Neural cell (in vitro differentiated cells): ENCODE results near the gene MVD.

Experiments
- EZH2 ChIP-seq: fragments of 200-600, 300-800 bp; shearing (Covaris generic), sonication (generic); IDR thresholded peaks from 2 replicates; pipeline ENCODE4 v1.6.1; 2014; ENCODE audit warnings: antibody characterized with exemption, low read length, borderline replicate concordance, mild to moderate bottlenecking; ENCODE audit not compliant: insufficient read depth, poor library complexity, severe bottlenecking
- POLR2AphosphoS5 ChIP-seq: IDR thresholded peaks from 2 replicates; pipeline ENCODE4 v1.6.1; 2012
- TAF1 ChIP-seq: IDR thresholded peaks from 2 replicates; pipeline ENCODE4 v1.6.1; 2012; ENCODE audit warnings: low read depth
- TF ChIP-seq, protein P1 (sequence below): fragments of 450-650 bp; IDR thresholded peaks from 2 replicates; pipeline ENCODE4 v1.5.1; 2014; ENCODE audit warnings: antibody characterized with exemption, mild to moderate bottlenecking, moderate library complexity; ENCODE audit not compliant: poor library complexity, severe bottlenecking

DNA sequence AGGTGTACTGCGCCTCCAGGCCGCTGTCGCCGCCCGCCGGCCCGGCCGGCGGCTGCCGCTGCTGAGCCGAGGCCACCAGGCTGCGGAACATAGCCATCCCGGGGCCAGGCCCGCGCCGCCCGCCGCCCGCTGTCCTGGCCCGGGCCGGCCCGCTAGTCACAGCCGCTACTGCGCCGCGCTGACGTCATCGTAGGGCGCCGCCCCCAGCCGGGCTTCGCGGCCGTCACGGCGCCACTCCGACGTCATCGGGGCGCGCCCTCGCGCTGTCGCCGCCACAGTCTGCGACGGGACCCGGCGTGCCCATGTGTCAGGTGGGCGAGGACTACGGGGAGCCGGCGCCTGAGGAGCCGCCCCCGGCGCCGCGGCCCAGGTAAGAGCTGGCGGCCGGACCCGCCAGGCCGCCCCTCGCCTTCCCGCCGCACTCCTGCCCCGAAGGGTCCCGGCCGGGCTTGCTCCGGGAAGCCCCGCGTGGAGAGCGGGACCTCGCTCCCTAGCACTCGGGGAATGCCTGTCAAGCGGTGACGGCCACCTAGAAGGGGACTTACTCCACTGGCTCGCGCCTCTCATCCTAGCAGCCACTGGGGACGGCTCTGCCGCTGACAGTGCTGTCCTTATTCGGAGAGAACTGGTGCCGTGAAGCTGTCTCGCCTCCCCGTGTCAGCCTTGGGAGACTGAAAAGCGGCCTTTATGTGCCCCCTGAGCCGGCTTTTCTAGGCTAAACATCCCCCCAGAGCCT, 43.5 kb upstream of the MVD start, which contains the start of the genes CTU2 and RNF166:
- TF ChIP-seq, protein P1, sequence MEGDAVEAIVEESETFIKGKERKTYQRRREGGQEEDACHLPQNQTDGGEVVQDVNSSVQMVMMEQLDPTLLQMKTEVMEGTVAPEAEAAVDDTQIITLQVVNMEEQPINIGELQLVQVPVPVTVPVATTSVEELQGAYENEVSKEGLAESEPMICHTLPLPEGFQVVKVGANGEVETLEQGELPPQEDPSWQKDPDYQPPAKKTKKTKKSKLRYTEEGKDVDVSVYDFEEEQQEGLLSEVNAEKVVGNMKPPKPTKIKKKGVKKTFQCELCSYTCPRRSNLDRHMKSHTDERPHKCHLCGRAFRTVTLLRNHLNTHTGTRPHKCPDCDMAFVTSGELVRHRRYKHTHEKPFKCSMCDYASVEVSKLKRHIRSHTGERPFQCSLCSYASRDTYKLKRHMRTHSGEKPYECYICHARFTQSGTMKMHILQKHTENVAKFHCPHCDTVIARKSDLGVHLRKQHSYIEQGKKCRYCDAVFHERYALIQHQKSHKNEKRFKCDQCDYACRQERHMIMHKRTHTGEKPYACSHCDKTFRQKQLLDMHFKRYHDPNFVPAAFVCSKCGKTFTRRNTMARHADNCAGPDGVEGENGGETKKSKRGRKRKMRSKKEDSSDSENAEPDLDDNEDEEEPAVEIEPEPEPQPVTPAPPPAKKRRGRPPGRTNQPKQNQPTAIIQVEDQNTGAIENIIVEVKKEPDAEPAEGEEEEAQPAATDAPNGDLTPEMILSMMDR, result peak; percentile 37
- peak; percentile 79 for TF ChIP-seq POLR2AphosphoS5
- no peak for TF ChIP-seq TAF1
- TF ChIP-seq EZH2, result no peak
